Upper lobe of left lung (tissue), 4 donors: Measurements from ENCODE around the gene GOSR1.

ENCODE experiments used
- EP300 ChIP-seq, 4 donors: sonication (generic); formaldehyde crosslinking; IDR thresholded peaks; one replicate each; pipeline ENCODE4 v1.5.1; 2017; ENCODE audit warnings: antibody characterized with exemption in 4 of 4, control low read depth in 2 of 4
- POLR2AphosphoS5 ChIP-seq, 2 donors: sonication (generic); formaldehyde crosslinking; IDR thresholded peaks; one replicate each; pipeline ENCODE4 v1.5.1; 2017; ENCODE audit warnings: antibody characterized with exemption in 2 of 2
- TF ChIP-seq, protein P1 (sequence below), 6 experiments: fragments of 450-650 bp in 4 of 6; fragments of 200-600 bp in 2 of 6; sonication (generic) in 2 of 6; IDR thresholded peaks; one replicate each; pipeline ENCODE4 v1.5.1; 2016 to 2019; ENCODE audit warnings: antibody characterized with exemption in 6 of 6

DNA sequence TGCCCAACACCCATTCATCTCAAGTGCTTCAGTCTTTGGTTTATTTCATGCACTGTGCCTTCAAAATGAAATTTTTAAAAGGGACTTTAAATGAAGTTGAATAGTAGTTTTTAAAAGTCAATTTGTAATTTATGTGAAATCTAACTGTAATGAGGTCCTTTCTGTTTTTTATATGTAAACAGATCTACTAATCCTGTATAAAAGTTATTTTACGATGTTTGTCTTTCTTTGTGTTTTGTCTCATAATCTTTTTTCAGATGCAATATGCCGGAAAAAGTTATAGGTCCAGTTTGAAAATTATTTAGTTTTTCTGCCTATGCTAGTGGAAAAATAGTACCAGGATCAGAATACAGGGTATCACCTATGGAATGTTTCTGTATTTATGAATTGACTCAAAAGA, 8.7 kb upstream of the GOSR1 start:
- TF ChIP-seq, protein P1, sequence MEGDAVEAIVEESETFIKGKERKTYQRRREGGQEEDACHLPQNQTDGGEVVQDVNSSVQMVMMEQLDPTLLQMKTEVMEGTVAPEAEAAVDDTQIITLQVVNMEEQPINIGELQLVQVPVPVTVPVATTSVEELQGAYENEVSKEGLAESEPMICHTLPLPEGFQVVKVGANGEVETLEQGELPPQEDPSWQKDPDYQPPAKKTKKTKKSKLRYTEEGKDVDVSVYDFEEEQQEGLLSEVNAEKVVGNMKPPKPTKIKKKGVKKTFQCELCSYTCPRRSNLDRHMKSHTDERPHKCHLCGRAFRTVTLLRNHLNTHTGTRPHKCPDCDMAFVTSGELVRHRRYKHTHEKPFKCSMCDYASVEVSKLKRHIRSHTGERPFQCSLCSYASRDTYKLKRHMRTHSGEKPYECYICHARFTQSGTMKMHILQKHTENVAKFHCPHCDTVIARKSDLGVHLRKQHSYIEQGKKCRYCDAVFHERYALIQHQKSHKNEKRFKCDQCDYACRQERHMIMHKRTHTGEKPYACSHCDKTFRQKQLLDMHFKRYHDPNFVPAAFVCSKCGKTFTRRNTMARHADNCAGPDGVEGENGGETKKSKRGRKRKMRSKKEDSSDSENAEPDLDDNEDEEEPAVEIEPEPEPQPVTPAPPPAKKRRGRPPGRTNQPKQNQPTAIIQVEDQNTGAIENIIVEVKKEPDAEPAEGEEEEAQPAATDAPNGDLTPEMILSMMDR (IDR thresholded peaks at IDR 0.05): no peak
- TF ChIP-seq POLR2AphosphoS5 (IDR thresholded peaks at IDR 0.05) (no peak), EP300 (IDR thresholded peaks at IDR 0.05) (no peak)
